ENCODE data around the gene PDLIM1. TPM values are rescaled to one million over a fixed set of nuclear protein-coding genes. Genes with fewer than 3 reads are reported as not detected.

The PDLIM1 gene
- total and polyA plus RNA-seq, 2 of the 13 experiments (the other 11 are each of a cell fraction or from before 2014, with no cell fraction given), result 119 to 123 TPM

GRCh38 chr10:95290461-95291364 lies at the start of gene PDLIM1 (continued):
- TF ChIP-seq ZNF350 (CRISPR knock-in tag; IDR thresholded peaks at IDR 0.05; ENCODE audit: borderline replicate concordance, low read depth) (0 out of 2 replicates have a peak, but pooled peaks have one; percentile 40), DPF2 (CRISPR knock-in tag; IDR thresholded peaks at IDR 0.05; ENCODE audit: borderline replicate concordance, low read depth) (no peak), ZEB1 (IDR thresholded peaks at IDR 0.05; ENCODE audit: insufficient replicate concordance, low read depth) (no peak), XBP1 (CRISPR knock-in tag; IDR thresholded peaks at IDR 0.05) (no peak), ZHX1 (CRISPR knock-in tag; IDR thresholded peaks at IDR 0.05; ENCODE audit: low read depth) (0 out of 2 replicates have a peak, but pooled peaks have one; percentile 15), PAX8 (CRISPR knock-in tag; IDR thresholded peaks at IDR 0.05; ENCODE audit: borderline replicate concordance) (0 out of 2 replicates have a peak, but pooled peaks have one; percentile 44), FOXP4 (CRISPR knock-in tag; IDR thresholded peaks at IDR 0.05) (0 out of 2 replicates have a peak, but pooled peaks have one; percentile 3), PREB (CRISPR knock-in tag; IDR thresholded peaks at IDR 0.05) (no peak), THAP9 (CRISPR knock-in tag; IDR thresholded peaks at IDR 0.05; ENCODE audit: borderline replicate concordance) (no peak; the same call in 1 of the 2 replicates), ZMAT3 (CRISPR knock-in tag; conservative IDR thresholded peaks at IDR 0.05) (no peak), KMT2B (CRISPR knock-in tag; IDR thresholded peaks at IDR 0.05) (0 out of 2 replicates have a peak, but pooled peaks have one; percentile 9), HOMEZ (CRISPR knock-in tag; IDR thresholded peaks at IDR 0.05; ENCODE audit: low read depth) (no peak), MAFK (conservative IDR thresholded peaks at IDR 0.05 in 1 of 2, IDR thresholded peaks at IDR 0.05 in 1 of 2; ENCODE audit: low read length in 2 of 2) (no peak), HDAC1 (CRISPR knock-in tag; IDR thresholded peaks at IDR 0.05) (0 out of 2 replicates have a peak, but pooled peaks have one; percentile 37), ZNF263 (CRISPR knock-in tag; IDR thresholded peaks at IDR 0.05) (no peak), ZNF605 (CRISPR knock-in tag; IDR thresholded peaks at IDR 0.05) (no peak), YEATS4 (CRISPR knock-in tag; IDR thresholded peaks at IDR 0.05; ENCODE audit: borderline replicate concordance) (peak; percentile 82)
